Measurements from ENCODE around the gene ABHD16A.

Gene ABHD16A

DNA sequence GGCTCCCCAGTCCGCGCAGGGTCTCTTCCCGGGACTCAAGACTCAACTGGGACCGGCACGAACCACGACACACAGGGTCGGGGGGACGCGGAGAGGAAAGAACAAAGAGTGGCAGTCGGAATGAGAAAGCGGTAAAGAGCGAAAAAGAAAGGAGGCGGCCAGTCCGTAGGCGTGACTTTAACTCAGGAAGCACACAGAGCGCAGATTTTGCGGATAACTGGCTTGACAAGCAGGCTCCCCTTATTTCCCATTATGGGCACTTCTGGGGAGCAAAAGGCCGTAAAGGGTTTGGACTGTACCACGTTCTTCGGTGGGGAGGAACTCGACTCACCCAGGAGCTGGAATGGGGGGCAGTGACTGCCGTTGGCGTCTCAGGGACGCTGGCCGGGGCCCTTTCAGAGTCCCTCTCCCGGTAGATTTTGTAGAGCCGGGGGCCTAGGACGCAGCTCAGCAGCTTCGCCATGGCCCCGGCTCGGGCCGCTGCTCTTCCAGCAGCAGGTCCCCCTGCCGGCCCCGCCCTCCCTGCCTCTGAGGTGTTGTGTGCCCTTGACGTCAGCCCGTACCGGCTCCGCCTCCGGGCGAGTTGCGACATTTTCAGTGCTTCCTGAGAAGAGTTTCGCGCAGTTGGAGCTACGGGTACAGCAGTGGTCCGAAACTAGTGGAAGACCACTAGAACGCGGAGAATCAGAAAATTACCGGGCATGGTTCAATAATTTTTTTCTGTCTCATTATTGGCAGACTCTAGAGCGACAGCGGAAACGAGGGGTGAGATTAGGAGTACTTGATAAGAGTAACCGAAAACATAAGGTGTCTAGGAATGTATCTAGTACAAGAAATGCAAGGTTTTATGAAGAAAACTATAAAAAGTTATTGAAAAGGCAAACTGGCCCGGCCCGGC lies at the start of gene ABHD16A:
TSS of gene ABHD16A (minus strand) at position 506 of the 898 bp plus-strand sequence. CDS start at position 463, 43 bp downstream.
- peak; percentile 82 for DNase-seq

DNA sequence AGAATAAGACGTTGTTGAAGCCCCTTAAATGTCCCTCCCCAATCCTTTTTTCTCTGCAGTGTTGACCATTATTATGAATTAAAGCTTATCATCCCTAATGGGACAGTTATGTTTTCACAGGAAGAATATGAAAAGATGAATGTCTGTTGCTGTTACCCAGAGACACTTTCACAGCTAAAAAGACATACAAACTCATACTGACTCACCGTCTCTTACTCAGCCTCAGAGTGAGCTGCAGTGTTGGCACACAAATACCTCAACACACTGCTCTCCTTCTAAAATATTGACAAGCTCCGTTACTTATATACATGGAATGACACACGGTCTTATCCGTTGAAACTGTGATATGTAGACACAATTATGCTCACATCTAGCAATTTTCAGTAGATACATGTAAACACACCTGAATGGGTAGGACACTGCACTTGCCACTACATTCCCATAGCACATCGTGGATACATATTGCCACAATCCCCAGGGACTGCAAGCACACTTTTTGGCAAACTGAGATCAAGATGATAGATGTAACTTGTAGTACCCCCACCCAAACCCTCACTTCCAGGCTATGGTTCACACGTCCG lies 49.7 kb upstream of the ABHD16A start:
- DNase-seq, result no peak

DNA sequence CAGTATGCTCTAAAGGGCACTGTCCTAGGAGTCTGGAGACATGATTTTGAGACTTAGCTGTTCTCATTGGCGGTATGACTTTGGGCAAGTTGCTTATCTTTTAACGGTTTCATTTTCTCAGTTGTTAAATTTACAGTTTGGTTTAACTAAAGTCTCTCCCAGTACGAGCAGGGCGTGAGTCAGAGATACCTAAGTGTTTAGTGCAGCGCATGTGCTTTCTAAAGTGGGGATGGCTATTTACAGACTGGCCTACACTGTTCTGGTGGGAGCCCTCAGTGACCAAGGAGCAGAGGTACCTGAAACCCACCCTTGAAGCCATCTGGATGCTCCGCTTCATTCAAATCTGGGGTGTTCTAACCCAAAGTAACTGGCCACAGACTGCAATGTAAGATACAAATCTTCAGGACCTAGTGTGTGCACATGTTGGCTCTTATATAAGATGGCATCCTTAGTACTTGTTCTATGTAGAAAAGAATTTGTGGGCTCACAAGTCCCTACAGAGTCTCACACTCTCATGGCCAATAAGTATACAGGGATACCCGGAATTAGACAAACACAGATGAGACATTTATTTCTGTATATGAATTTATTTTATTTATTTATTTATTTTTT lies 47.4 kb upstream of the ABHD16A start:
- no peak for DNase-seq

DNA sequence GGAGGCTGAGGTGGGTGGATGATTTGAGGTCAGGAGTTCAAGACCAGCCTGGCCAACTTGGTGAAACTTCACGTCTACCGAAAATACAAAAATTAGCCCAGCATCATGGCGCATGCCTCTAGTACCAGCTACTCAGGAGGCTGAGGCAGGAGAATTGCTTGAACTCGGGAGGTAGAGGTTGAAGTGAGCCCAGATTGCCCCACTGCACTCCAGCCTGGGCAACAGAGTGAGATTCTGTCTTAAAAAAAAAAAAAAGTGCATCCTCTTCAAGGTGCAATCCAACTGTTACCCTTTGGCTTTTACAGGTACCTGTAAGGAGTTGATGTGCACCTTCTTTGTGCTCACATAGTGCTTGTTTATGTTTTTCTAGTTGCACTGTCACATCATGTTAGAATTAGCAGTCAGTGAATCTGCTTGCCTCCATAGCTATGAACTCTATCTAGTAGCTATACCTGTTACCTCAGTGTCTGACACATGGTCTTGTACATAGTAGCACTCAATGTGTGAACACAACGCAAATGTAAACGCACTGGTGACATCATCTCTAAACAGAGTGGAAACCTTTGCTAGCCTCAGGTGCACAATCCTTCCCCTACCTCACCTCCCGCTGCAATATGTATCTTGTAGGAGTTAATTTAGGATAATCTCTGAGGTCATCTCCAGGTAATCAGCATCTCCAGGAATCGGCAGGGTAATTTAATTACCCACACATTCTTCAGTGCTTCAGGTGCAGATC lies 46.3 kb upstream of the ABHD16A start:
- no peak for DNase-seq

DNA sequence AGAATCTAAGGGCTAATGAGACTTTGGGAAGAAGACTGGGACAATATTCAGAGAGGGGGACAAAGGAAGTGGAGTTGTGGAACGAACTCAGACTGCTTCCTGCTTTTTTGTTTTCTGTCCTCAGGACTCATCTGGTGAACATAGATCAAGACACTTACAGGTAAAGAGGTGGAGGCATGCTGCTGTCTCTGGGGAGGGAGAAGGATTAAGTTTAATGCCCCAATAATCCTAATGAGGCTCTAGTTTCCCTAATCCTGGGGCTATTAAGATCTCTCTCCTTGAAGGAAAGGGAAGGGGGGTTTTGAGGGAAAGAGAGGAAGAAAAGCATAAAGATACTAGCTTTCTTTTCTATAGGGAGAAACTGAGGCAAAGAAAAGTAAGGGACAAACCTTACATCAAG lies 41.3 kb upstream of the ABHD16A start:
- DNase-seq, result no peak

DNA sequence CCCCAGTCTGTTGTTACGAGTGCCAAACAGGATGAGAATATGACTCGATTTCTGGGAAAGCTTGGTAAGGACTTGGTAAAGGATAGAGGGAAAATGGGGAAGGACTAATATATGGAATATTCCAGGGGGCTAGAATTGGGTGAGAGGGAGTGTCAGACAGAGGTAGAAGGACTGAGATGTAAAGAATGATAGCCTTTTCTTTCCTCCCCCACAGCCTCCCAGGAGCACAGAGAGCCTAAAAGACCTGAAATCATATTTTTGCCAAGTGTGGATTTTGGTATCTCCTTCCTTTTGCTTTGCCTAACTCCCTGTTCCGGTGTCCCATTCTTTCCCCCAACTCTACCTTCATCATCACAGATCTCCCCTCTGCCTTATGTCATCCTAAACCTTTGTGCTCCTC lies 39.8 kb upstream of the ABHD16A start:
- DNase-seq, result no peak

DNA sequence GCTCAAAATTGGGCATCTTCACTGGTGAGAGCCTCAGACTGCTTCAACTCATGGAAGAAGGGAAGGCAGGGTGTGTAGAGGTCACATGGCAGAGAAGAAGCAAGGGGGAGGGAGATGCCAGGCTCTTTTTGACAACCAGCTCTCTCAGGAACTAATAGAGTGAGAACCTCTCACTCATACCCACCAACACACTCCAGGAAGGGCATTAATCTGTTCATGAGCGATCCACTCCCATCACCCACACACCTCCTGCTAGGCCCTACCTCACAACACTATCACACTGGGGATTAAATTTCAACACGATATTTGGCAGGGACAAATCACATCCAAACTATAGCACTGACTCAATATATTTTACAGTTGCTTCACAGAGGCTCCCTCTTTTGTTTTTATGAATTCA lies 38.7 kb upstream of the ABHD16A start:
- no peak for DNase-seq

DNA sequence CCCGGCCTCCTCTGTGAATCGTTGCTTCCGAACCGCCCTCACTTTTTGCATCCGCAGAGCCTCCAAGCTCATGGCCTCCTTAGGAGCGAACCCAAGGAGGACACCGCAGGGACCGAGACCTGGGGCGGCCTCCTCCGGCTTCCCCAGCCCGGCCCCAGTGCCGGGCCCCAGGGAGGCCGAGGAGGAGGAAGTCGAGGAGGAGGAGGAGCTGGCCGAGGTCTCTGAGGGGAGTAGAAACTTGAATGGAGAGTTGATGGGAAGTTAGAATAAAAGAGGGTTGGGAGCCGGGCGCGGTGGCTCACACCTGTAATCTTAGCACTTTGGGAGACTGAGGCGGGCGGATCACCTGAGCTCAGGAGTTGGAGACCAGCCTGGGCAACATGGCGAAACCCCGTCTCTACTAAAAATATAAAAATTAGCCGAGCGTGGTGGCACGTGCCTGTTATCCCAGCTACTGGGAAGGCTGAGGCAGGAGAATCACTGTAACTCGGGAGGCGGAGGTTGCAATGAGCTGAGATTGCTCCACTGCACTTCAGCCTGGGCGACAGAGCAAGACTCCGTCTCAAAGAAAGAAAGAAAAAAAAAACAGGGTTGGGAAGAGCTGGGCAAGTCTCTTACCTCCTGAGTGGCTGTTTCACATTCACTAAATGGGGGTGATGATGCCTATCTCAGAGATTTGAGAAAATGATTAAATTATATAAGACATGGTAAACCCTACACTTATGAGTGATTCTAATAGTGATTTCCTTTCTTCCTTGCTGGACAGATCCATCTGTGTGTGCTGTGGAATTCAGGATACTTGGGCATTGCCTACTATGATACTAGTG lies 37.5 kb upstream of the ABHD16A start:
- DNase-seq, result no peak

DNA sequence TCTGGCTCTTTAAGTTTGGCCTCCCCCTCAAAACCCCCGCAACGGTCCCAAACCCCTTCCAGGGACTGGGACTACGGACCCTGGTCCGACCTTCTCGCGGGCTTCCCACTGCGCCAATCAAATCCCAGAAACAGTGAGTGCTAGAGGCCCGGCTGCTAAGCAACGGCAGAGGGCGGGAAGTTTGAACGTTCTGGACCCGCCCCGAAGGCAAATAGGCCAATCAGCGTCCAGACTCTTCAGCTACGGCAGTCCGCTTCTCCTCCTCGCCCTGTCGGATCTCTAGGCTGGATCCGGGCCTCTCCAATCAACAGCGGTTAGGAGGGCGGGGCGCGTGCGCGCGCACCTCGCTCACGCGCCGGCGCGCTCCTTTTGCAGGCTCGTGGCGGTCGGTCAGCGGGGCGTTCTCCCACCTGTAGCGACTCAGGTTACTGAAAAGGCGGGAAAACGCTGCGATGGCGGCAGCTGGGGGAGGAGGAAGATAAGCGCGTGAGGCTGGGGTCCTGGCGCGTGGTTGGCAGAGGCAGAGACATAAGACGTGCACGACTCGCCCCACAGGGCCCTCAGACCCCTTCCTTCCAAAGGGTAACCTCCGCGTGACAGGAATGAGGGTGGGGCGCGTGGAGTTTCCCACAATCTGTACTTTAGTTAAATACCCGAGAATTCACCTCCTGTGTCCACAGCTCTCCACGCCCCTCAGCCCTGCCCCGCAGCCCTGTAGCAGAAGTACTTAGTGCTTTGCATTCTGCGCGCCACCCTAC lies 36.7 kb upstream of the ABHD16A start, which contains the start of gene MSH5:
TSS of gene MSH5 (plus strand) at position 367 of the 758 bp plus-strand sequence. CDS start 462 bp downstream, outside the sequence.
- peak; percentile 93 for DNase-seq

DNA sequence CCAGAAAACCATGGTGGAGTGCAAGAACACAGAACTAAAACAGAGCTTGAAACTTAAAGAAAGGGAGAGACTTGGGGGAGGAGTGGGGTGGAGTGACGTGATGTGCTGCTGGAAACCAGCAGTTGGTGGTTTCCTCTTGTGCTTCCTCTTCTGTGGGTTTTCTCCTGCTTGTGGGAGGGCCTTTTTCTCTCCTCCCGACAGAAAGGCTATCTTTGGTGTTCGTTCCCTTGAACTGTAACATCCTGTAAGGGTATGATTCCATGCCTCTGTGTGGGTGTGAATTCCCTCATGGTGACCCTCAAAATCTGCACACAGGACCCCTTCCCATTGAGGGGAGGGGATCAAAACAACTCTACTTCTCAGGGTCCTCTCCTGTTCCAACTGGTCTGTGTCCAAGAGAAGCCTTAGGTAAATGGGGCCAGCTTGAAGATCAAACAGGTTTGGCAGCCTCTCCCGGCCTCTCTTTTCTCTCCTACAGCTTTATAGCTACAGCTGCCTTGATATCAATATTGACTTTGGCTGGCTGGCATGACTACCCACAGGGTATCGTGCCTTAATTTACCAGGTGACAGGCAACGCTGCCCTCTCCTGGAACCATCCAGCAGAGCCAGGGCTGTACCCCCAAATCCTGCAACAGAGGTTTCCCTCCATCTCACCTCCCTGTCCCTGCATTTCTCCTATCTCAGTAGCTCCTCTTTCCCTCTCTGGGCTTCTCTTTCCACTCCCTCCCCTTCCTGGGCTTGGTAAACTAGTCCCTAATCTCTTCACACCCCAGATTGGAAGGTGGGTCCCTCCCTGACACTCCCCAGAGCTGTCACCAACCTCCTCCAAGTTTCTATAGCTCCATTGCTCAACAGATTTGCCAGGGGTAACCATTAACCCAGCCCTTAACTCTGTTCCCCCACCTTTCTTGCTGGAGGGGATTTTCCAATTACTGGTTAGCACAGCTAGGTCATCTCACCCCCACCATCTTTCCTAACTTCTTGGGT lies 35.2 kb upstream of the ABHD16A start:
- DNase-seq, result no peak

DNA sequence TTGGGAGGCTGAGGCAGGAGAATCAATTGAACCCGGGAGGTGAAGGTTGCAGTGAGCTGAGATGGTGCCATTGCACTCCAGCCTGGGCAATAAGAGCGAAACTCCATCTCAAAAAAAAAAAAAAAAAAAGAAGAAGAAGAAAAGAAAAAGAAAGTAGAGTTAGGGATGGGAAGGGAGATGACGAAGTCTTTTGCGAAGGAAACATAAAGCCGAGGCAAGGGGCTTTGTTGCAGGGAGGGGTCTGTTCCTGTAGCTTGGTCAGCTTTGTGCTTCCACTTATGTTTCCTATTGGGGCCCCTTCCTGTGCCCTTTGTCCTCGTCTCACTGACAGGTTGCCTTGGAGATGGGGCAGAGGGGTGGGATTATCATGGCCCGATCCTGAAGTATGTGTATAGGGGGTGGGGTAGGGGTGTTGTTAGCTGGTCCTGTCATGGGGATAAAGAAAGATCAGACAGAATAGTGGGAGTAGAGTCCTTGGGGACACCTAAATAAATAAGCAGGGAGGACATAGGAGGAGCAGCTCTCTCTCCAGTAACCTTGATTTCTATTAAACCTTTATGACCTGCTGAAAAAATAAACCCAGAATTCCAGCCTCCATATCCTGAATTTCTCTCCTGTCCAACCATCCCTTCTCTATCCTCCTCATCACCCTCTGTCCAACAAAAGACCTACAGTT lies 34.3 kb upstream of the ABHD16A start:
- DNase-seq, result no peak

DNA sequence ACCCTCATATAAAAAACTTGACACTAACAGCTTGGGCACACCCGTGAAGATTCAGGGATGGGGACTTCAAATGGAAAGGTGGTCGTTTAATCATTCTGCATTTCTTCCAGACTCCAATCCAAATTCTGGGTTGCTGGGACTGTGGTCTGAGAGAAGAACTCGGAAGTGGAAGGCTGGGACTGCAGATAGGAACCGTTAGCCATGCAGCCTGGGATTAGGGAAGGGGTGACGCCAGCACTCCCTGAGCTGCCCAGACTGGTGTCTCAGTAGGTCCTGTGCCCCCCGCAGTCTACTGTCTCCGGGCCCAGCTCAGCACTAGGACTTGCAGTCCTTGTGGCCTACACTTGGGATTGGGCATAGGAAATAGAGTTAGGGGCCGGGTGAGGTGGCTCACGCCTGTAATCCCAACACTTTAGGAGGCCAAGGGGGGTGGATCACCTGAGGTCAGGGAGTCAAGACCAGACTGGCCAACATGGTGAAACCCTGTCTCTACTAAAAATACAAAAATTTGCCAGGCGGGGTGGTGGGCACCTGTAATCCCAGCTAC lies 33.7 kb upstream of the ABHD16A start:
- no peak for DNase-seq

DNA sequence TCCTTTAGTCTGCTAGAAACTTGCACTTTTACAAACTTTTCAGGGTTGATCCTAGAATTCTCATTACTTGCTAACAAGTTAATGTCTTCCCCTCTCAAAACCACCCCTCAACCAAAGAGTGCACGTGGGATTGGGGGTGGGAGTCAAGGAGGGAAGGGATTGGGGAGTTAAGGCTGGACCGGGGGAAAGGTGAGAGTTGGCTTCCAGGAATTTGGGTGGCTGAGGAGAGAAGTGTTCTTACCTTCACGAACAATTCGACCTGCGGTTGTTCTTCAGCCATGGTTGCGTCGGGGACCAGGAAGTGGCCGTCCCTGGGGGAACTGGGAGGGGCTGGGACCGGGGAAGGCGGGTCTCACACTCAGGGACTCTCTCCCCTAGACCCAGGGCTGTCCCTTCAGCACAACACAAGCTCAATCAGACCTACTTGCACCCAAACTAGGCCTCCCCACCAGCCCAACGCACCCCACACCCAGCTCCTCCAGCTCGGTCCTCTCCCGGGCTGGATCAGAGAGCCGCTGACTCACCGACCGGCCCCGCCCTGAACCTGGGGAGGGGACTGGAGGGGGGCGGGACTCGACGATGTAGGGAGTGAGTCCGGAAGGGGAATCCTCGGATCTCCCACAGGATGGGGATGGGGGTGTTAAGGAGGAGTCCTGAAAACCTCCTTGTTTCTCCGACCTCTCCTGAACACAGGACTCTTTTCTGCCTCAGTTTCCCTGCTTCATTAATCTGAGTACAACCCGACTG lies 33.1 kb upstream of the ABHD16A start, which contains the start of gene CLIC1:
TSS of gene CLIC1 (minus strand) at position 510 of the 747 bp plus-strand sequence. CDS start at position 280, 230 bp downstream.
- DNase-seq, result peak; percentile 49

DNA sequence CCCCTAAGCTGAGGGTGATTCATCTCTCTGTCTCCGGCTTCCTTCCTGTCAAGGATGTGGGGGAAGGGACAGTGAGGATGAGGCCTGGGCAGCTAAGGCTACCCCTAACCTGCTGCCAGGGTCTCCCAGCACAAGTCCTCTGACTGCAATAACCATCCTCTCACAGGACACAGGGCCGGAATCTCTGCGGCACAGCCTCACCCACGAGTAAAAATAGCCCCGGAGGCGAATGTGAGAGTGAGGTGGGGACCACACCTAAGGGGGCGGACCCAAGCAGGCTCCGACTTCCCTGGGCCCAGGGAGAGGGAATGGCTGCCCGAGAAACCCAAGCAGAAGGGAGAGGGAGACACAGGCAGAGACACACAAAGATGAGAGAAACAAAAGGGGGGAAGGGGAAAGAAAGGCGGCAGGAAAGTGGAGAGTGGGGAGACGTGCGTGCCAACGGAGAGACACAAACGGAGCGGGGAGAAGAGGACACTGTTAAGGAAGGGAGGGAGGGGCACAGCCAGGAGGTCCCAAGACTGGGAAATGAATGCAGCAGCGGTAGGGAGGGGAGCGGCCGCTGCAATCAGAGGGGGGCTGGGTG lies 31.8 kb upstream of the ABHD16A start:
- no peak for DNase-seq

DNA sequence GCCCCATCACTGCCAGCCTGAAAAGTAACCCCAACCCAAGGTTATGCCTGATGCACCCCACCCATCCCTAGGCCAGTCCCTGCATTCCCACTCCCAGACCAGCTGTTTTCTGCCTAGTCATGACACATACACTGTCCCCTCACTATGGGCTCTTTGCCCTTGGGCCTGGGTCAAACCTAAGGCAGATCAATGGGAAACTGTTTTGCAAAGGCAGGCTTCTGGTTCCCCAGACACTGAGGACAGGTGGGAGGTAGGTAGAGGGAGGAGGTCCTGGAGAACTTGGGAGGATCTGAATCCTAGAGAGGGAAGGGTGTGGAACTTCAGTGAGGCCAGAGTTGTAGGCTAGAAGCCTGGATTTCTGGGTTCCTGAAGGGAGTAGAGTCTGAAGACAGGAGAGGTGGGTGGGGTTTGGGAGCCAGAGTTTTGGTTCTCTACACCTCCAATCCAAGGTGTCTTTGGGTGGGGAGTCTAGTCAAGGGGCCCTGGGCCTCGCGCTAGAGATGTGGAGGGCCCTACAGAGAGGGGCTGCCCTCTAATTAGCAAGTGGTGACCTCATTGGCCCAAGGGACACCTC lies 31.2 kb upstream of the ABHD16A start:
- DNase-seq, result no peak

DNA sequence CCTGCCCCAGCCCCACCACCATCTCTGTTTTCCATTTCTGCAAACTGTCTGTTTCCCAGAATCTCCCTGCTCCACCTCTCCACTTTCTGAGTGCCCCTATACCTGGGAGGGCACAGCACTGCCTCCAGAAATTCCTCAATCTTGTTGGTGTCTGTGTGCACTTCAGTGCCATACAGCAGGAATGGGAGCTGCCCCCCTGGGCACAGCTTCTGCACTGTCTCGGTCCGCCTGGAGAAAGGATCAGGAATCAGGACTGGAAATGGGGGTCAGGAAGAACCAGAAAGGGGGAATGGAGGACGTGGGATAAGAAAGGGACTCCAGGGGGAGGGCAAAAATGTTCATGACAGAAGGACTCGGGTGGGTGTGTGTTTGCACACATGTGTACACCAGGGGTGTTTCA lies 30.6 kb upstream of the ABHD16A start:
- DNase-seq, result no peak

DNA sequence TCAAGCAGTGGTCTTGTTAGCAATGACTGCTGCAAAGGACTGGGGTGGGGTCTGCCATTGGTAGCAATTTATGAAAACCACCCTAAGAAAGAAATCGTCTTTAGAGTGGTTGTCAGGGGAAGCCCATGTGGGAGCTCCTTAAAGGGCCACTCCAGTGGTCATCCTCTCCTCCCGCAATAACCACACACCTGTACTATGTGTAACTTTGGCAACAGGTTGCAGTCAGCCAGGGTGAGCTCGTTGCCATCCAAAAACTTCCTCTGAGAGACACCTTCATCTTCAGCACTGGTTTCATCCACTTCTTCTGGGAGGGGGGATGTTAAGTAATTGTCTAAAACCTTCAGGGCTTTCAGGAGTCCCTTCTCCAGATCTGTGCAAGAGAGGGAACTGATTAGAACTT lies 28.9 kb upstream of the ABHD16A start:
- no peak for DNase-seq
